Calu3 (cell line): ENCODE results near the gene TFAP2E. TPM values are rescaled to one million over a fixed set of nuclear protein-coding genes. Genes with fewer than 3 reads are reported as not detected.

Experiments
- Bru-seq: library from RNA; stranded (reverse); fragments of 400-500 nt; gene quantifications from one replicate; lab custom pipeline; 2021; lab: Mats Ljungman, UMichigan
- BruChase-seq, 2 experiments: library from RNA; stranded (reverse); fragments of 400-500 nt; gene quantifications; one replicate each; lab custom pipeline; 2021; lab: Mats Ljungman, UMichigan
- BruUV-seq: library from RNA; stranded (reverse); fragments of 400-500 nt; replicated peaks from 2 replicates; lab custom pipeline; 2021; lab: Mats Ljungman, UMichigan
- CTCF ChIA-PET: fragments of 300-600 bp; sonication (Branson Sonifier 250); formaldehyde crosslinking; loops from one replicate; lab custom pipeline; 2022; ENCODE audit warnings: antibody characterized with exemption; lab: Charles Lee
- DNase-seq: peaks from one replicate; pipeline ENCODE4 v3.0.0; 2022
- H3K27ac Mint-ChIP-seq: one replicate; pipeline ENCODE4 v1.8.0; 2022; ENCODE audit warnings: mixed read lengths; ENCODE audit not compliant: unreplicated experiment
- H3K27me3 Mint-ChIP-seq: one replicate; pipeline ENCODE4 v1.8.0; 2022; ENCODE audit warnings: mixed read lengths; ENCODE audit not compliant: unreplicated experiment
- H3K36me3 Mint-ChIP-seq: one replicate; pipeline ENCODE4 v1.8.0; 2022; ENCODE audit warnings: mild to moderate bottlenecking, moderate library complexity, mixed read lengths; ENCODE audit not compliant: insufficient read depth, unreplicated experiment
- H3K4me1 Mint-ChIP-seq: one replicate; pipeline ENCODE4 v1.8.0; 2022; ENCODE audit warnings: mild to moderate bottlenecking, low read depth, mixed read lengths; ENCODE audit not compliant: unreplicated experiment
- H3K4me3 Mint-ChIP-seq: one replicate; pipeline ENCODE4 v1.8.0; 2022; ENCODE audit warnings: mild to moderate bottlenecking, low read depth, moderate library complexity, mixed read lengths; ENCODE audit not compliant: unreplicated experiment
- H3K9me3 Mint-ChIP-seq: one replicate; pipeline ENCODE4 v1.8.0; 2022; ENCODE audit warnings: low read depth, mixed read lengths; ENCODE audit not compliant: unreplicated experiment
- intact Hi-C: fragments of 100-400 bp; cut with micrococcal nuclease; formaldehyde crosslinking; loops from one replicate; pipeline ENCODE4 v1.10.0; 2022; ENCODE audit not compliant: unreplicated experiment
- long read RNA-seq: library from polyadenylated mRNA; stranded (forward); transcript quantifications from one replicate; pipeline ENCODE4 v2.0.0, GENCODE V29; 2022
- total RNA-seq: library from RNA; stranded (reverse); gene quantifications from 2 replicates; pipeline ENCODE4 v1.2.3, GENCODE V29; 2022
- TF ChIP-seq, protein P1 (sequence below): fragments of 200-600 bp; IDR thresholded peaks from one replicate; pipeline ENCODE4 v1.8.0; 2022; ENCODE audit warnings: antibody characterized with exemption; ENCODE audit not compliant: unreplicated experiment

Gene TFAP2E
- total RNA-seq (0.26 and 0.49 TPM in 2 replicates), Bru-seq, nascent RNA (percentile 22 among the genes with signal in this experiment), BruChase-seq, experiment 1, labeled RNA remaining after a 6-hour chase (percentile 32 among the genes with signal in this experiment), BruChase-seq, experiment 2, labeled RNA remaining after a 2-hour chase (percentile 32 among the genes with signal in this experiment)
- long read RNA-seq: 0 reads

DNA sequence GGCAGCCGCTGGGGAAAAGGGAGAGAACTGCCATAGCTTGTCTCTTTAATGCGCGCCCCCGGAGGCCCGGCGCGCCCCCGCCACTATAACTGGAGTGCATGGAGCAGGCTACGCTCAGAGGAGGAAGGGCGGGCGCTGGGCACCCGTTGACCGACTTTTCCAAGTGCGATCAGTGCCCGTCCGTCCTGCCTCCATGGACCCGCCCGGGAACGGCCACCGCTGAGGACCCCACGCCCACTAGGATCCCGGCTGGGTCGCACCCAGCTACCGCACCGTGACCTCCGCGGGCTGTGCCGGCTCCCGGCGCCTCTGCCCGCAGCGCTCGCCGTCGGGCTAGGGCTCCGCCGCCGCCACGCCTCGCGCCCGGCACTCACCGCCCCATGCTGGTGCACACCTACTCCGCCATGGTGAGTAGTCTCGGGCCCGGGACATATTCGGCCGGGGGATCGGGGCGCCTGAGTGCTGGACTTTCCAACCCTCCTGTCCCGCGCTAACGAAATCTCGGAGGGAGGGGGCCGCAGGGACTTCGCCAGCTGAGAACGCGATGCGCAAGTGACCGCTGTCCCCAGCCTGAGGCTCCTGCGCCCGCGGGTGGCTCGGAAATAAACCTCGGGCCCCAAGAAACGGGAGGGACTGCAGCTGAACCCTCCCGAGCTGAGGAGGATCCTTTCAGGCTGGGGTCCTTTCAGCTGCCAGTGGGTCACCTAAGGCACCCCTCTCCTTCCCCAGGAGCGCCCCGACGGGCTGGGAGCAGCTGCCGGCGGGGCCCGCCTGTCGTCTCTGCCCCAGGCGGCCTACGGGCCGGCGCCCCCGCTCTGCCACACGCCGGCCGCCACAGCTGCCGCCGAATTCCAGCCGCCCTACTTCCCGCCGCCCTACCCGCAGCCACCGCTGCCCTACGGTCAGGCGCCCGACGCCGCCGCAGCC is at the start of gene TFAP2E:
TSS of gene TFAP2E (plus strand) at position 117 of the 927 bp plus-strand sequence. CDS start at position 381, 264 bp downstream.
- TF ChIP-seq, protein P1, sequence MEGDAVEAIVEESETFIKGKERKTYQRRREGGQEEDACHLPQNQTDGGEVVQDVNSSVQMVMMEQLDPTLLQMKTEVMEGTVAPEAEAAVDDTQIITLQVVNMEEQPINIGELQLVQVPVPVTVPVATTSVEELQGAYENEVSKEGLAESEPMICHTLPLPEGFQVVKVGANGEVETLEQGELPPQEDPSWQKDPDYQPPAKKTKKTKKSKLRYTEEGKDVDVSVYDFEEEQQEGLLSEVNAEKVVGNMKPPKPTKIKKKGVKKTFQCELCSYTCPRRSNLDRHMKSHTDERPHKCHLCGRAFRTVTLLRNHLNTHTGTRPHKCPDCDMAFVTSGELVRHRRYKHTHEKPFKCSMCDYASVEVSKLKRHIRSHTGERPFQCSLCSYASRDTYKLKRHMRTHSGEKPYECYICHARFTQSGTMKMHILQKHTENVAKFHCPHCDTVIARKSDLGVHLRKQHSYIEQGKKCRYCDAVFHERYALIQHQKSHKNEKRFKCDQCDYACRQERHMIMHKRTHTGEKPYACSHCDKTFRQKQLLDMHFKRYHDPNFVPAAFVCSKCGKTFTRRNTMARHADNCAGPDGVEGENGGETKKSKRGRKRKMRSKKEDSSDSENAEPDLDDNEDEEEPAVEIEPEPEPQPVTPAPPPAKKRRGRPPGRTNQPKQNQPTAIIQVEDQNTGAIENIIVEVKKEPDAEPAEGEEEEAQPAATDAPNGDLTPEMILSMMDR: no peak
- peaks cover 52% of the 10 kb centered on the region for H3K27me3 Mint-ChIP-seq
- peaks cover 11% of the 10 kb centered on the region for H3K36me3 Mint-ChIP-seq
- H3K9me3 Mint-ChIP-seq: no peaks in the 10 kb centered on the region
- DNase-seq: peak; percentile 69
- peak within 1 kb of the TSS; percentile 63 for H3K4me3 Mint-ChIP-seq
- no peak within 1 kb of the TSS for H3K27ac Mint-ChIP-seq
- CTCF ChIA-PET: interaction anchor here (0.5 to 2.7 kb wide), 4 partner anchors 16 to 153 kb away, joined by 3 to 8 read pairs (median 4); partner anchors contain the start of gene KIAA0319L
- intact Hi-C loops: no loop called here
- H3K4me1 Mint-ChIP-seq: peaks cover 26% of the 10 kb centered on the region
- no TSS peak for BruUV-seq

DNA sequence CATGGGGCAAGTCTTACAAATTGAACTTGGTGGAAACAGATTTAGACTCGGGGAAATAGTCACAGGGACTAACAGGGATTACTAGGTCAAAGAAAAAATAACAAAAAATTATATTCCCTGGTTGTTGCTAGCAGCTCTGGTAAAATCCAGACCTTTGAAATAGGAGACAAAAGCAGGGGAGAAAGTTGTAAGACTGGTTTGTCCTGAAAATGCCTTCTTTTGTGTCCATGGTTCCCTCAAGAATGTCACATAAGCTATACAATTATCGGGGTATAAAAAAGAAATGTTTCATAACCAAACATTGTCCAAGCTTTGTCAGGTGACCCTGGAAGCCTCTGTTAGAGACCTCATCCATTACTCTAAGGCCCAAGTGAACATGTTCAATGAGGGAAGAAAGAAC is 49.0 kb upstream of the TFAP2E start:
- intact Hi-C loops: no loop called here
- no TSS peak for BruUV-seq
- Mint-ChIP-seq H3K4me1 (peaks cover 23% of the 10 kb centered on the region), H3K9me3 (peaks cover 14% of the 10 kb centered on the region), H3K4me3 (no peak overlapping the region), H3K27me3 (no peaks in the 10 kb centered on the region), H3K36me3 (peaks cover 12% of the 10 kb centered on the region), H3K27ac (no peak overlapping the region)
- TF ChIP-seq, protein P1: no peak
- no peak for DNase-seq
- CTCF ChIA-PET: interaction anchor here (0.6 to 1.5 kb wide), 2 partner anchors 19 to 440 kb away, joined by 3 to 4 read pairs; no protein-coding TSS in a partner anchor

DNA sequence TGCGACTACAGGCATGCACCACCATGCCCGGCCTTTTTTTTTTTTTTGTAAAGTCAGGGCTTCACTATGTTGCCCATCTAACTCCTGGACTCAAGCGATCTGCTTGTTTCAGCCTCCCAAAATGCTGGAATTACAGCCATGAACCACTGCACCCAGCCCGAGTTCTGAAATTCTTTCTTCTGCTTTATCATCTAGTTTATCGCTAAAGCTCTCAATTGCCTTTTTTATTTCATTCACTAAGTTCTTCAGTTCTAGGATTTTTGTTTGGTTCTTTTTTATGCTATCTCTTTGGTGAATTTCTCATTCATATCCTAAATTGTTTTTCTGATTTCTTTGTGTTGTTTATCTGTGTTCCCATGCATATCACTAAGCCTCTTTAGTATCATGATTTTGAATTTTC is 42.9 kb upstream of the TFAP2E start:
- no peak overlapping the region for H3K27ac Mint-ChIP-seq
- peaks cover 1% of the 10 kb centered on the region for H3K4me1 Mint-ChIP-seq
- peaks cover 21% of the 10 kb centered on the region for H3K36me3 Mint-ChIP-seq
- DNase-seq: no peak
- TF ChIP-seq, protein P1: no peak
- no peak overlapping the region for H3K4me3 Mint-ChIP-seq
- CTCF ChIA-PET: no interaction called here
- no TSS peak for BruUV-seq
- peaks cover 17% of the 10 kb centered on the region for H3K9me3 Mint-ChIP-seq
- intact Hi-C loops: no loop called here
- H3K27me3 Mint-ChIP-seq: no peaks in the 10 kb centered on the region

DNA sequence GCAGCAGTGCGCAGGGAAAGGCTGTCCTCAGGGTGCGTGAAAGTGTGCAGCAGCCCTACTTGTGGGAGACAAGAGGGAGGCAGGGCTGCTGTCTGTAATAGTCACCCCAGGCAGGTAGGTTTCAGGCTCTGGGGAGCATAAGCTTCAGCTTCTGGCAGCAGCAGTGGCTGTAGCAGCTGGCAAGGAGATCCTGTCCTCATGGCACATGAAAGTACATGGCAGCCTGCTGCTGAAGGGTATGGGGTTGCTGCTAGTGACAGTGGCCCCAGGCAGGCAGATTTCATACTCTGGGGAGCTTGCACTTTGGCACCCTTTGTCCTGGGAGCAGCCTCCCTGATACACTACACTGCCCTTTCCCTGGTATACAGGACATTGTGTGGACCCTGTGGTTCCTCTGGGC is 42.2 kb upstream of the TFAP2E start:
- H3K27ac Mint-ChIP-seq: no peak overlapping the region
- no peaks in the 10 kb centered on the region for H3K4me1 Mint-ChIP-seq
- H3K36me3 Mint-ChIP-seq: peaks cover 21% of the 10 kb centered on the region
- peaks cover 17% of the 10 kb centered on the region for H3K9me3 Mint-ChIP-seq
- no peak for DNase-seq
- intact Hi-C loops: no loop called here
- no peaks in the 10 kb centered on the region for H3K27me3 Mint-ChIP-seq
- TF ChIP-seq, protein P1: no peak
- BruUV-seq: no TSS peak
- no peak overlapping the region for H3K4me3 Mint-ChIP-seq
- CTCF ChIA-PET: no interaction called here
